ENCODE measurements around the gene MTX1.

DNA sequence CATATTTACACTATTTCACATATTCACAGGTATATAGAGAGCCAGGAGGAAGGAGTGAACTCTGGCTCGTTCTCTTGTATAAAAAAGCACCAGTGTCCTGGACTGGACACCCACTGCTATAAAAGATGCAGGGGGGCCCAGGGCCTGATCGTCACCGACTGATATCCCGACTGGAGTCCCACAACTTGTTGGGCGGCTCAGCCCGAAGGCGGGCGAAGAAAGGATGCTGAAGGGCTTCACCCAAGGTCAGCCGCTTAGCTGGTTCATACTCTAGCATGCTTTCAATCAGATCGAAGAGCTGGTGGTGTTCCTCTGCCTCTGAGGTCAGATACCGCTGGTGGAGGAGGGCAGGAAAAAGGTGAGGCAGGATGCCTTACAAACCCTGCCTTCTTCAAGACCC, 54.6 kb downstream of the MTX1 start:
- TF ChIP-seq REST (IDR thresholded peaks at IDR 0.05; ENCODE audit: unreplicated experiment), result no peak
- no peak for TF ChIP-seq JUNB (IDR thresholded peaks at IDR 0.05; ENCODE audit: unreplicated experiment)
- TF ChIP-seq CREB1 (CRISPR knock-in tag; IDR thresholded peaks at IDR 0.05; ENCODE audit: low read depth), result no peak
- TF ChIP-seq CTCF (conservative IDR thresholded peaks at IDR 0.05; ENCODE audit: low read depth in 2 of 2), result no peak
- TF ChIP-seq EZH2 (IDR thresholded peaks at IDR 0.05; ENCODE audit: low read depth, unreplicated experiment), result no peak
- no peak for TF ChIP-seq POLR2AphosphoS5 (IDR thresholded peaks at IDR 0.05; ENCODE audit: low read depth)
- TF ChIP-seq ZNF462 (CRISPR knock-in tag; IDR thresholded peaks at IDR 0.05), result no peak
- TF ChIP-seq ETS1 (IDR thresholded peaks at IDR 0.05), result no peak
- TF ChIP-seq EZH2phosphoT487 (IDR thresholded peaks at IDR 0.05; ENCODE audit: unreplicated experiment), result no peak
- TF ChIP-seq ZNF114 (CRISPR knock-in tag; IDR thresholded peaks at IDR 0.05), result no peak
- no peak for TF ChIP-seq NANOG (IDR thresholded peaks at IDR 0.05; ENCODE audit: borderline replicate concordance)
- no peak for TF ChIP-seq STAT1 (IDR thresholded peaks at IDR 0.05; ENCODE audit: unreplicated experiment)
